Nephron progenitor cell (in vitro differentiated cells): Measurements from ENCODE around the gene ZNF646.

Experiments
- DNase-seq: peaks from one replicate; pipeline ENCODE4 v3.0.0; 2021
- H3K27ac Mint-ChIP-seq: 2 replicates; pipeline ENCODE4 v1.8.0; 2021; ENCODE audit warnings: mild to moderate bottlenecking, moderate library complexity, mixed read lengths
- H3K27me3 Mint-ChIP-seq: 2 replicates; pipeline ENCODE4 v1.8.0; 2021; ENCODE audit warnings: mild to moderate bottlenecking, low read depth, mixed read lengths; ENCODE audit not compliant: poor library complexity
- H3K36me3 Mint-ChIP-seq: 2 replicates; pipeline ENCODE4 v1.8.0; 2021; ENCODE audit warnings: low read depth, mixed read lengths
- H3K4me1 Mint-ChIP-seq: 2 replicates; pipeline ENCODE4 v1.8.0; 2021; ENCODE audit warnings: mixed read lengths
- H3K4me3 Mint-ChIP-seq: 2 replicates; pipeline ENCODE4 v1.8.0; 2021; ENCODE audit warnings: mild to moderate bottlenecking, moderate library complexity, mixed read lengths
- H3K9me3 Mint-ChIP-seq: 2 replicates; pipeline ENCODE4 v1.8.0; 2021; ENCODE audit warnings: mild to moderate bottlenecking, moderate library complexity, mixed read lengths
- TF ChIP-seq, protein P1 (sequence below): fragments of 200-600 bp; sonication (generic); IDR thresholded peaks from 2 replicates; pipeline ENCODE4 v1.5.0; 2021; ENCODE audit warnings: antibody characterized with exemption

The ZNF646 gene

DNA sequence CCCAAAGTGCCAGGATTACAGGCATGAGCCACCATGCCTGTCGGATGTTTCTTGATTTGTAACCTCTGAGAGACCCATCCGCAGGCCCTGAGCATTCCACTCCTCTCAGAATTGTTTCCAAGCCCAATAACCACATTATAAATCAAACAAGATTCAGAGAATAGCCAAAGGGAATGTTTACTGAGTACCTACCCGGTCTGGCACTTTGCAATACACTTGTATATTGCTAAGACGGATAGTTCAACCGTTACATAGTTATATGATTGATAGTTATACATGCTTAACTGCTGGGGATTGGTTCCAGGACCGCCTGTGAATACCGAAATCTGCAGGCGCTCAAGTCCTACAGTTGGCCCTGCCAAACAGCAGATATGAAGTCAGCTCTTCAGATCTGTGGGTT is 40.2 kb downstream of the ZNF646 start:
- peaks cover 19% of the 10 kb centered on the region for H3K4me1 Mint-ChIP-seq
- no peaks in the 10 kb centered on the region for H3K9me3 Mint-ChIP-seq
- H3K36me3 Mint-ChIP-seq = peaks cover 16% of the 10 kb centered on the region
- DNase-seq = no peak
- H3K4me3 Mint-ChIP-seq = no peak overlapping the region
- TF ChIP-seq, protein P1, sequence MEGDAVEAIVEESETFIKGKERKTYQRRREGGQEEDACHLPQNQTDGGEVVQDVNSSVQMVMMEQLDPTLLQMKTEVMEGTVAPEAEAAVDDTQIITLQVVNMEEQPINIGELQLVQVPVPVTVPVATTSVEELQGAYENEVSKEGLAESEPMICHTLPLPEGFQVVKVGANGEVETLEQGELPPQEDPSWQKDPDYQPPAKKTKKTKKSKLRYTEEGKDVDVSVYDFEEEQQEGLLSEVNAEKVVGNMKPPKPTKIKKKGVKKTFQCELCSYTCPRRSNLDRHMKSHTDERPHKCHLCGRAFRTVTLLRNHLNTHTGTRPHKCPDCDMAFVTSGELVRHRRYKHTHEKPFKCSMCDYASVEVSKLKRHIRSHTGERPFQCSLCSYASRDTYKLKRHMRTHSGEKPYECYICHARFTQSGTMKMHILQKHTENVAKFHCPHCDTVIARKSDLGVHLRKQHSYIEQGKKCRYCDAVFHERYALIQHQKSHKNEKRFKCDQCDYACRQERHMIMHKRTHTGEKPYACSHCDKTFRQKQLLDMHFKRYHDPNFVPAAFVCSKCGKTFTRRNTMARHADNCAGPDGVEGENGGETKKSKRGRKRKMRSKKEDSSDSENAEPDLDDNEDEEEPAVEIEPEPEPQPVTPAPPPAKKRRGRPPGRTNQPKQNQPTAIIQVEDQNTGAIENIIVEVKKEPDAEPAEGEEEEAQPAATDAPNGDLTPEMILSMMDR = no peak
- H3K27me3 Mint-ChIP-seq = peaks cover 2% of the 10 kb centered on the region
- H3K27ac Mint-ChIP-seq = peak overlapping the region; percentile 92

DNA sequence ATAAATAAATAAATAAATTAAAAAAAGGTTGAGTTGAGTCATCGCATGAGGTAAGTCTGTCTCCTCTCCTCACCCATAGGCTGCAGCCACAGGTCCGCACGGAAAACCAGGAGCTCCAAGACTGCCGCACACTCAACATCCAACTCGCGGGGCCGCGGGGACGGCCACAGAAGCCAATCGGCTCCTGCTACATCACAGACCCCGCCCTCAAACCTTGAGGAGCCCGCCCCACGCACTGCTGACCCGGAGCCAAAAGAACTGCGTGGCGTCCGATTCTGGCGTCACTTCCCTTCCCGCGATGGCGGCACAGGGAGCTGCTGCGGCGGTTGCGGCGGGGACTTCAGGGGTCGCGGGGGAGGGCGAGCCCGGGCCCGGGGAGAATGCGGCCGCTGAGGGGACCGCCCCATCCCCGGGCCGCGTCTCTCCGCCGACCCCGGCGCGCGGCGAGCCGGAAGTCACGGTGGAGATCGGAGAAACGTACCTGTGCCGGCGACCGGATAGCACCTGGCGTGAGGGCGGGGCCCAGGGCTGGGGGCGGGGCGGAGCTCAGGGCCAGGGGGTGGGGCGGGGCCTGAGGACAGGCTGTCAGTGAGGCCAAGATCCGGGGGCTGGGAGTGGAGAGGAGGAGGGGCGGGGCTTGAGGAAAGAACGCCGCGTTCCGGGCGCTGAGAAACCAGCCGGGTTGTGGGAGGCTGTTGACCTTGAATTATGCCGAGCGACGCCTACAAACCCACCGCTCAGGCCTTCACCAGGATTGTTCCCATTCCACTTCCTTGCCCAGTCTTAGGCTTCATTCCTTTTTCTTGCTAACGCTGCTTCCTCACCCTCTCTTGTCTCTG is 43.4 kb downstream of the ZNF646 start, which contains the start of gene KAT8:
KAT8 (plus strand) TSS at position 281 of the 839 bp plus-strand sequence; CDS start at position 299, 18 bp downstream.
- TF ChIP-seq, protein P1 = no peak
- peak within 1 kb of the TSS; percentile 95 for H3K27ac Mint-ChIP-seq
- peak within 1 kb of the TSS; percentile 91 for H3K4me3 Mint-ChIP-seq
- no peaks in the 10 kb centered on the region for H3K27me3 Mint-ChIP-seq
- H3K9me3 Mint-ChIP-seq = no peaks in the 10 kb centered on the region
- H3K36me3 Mint-ChIP-seq = peaks cover 29% of the 10 kb centered on the region
- H3K4me1 Mint-ChIP-seq = peaks cover 13% of the 10 kb centered on the region
- peak; percentile 97 for DNase-seq

- DNase-seq = no peak
- Mint-ChIP-seq H3K27me3 (no peaks in the 10 kb centered on the region), H3K36me3 (peaks cover 29% of the 10 kb centered on the region), H3K4me1 (peaks cover 13% of the 10 kb centered on the region), H3K4me3 (peak overlapping the region; percentile 91), H3K9me3 (no peaks in the 10 kb centered on the region), H3K27ac (peak overlapping the region; percentile 95)
- TF ChIP-seq, protein P1 = no peak
Observed at GRCh38 chr16:31118223-31119155, 44.3 kb downstream of the ZNF646 start.

- Mint-ChIP-seq H3K4me1 (peaks cover 13% of the 10 kb centered on the region), H3K27me3 (no peaks in the 10 kb centered on the region), H3K27ac (no peak overlapping the region), H3K4me3 (no peak overlapping the region), H3K9me3 (no peaks in the 10 kb centered on the region), H3K36me3 (peaks cover 36% of the 10 kb centered on the region)
- TF ChIP-seq, protein P1 = no peak
- DNase-seq = no peak
Observed at GRCh38 chr16:31120129-31120528, 45.9 kb downstream of the ZNF646 start.

DNA sequence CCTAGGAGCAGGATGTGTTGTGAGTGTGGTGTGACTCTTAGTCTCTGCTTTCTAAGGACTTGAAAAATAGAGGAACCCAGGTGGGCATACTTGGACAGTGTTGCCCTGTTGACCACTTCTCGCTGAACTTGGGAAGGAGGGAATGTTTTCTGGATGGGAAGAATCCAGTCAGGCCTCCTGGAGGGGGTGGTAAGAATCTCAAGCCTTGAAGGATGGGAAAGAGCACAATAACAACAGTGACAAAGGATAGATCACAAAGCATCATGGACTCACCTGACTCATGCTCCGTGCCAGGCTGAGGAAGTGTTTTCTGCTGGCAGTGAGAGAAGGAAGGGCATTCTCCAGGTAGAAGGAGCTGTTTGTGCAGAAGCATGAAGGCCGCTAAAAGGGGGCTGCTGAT is 51.6 kb downstream of the ZNF646 start:
- H3K9me3 Mint-ChIP-seq = no peaks in the 10 kb centered on the region
- peak overlapping the region; percentile 73 for H3K27ac Mint-ChIP-seq

More for the DNA sequence above, 51.6 kb downstream of the ZNF646 start:
- no peak for DNase-seq
- Mint-ChIP-seq H3K4me3 (no peak overlapping the region), H3K36me3 (peaks cover 24% of the 10 kb centered on the region), H3K27me3 (no peaks in the 10 kb centered on the region), H3K4me1 (no peaks in the 10 kb centered on the region)
- TF ChIP-seq, protein P1 = no peak
